GM23248 (cell line): ENCODE results near the gene EAF2.
"Not testable (repeated sequence)": the region's sequence is repeated elsewhere in the genome, so short reads cannot be mapped to it uniquely, and the experiment has no call there.

Source experiments
- EZH2 ChIP-seq: fragments of 200-600 bp; sonication (generic); IDR thresholded peaks from 2 replicates; pipeline ENCODE4 v1.6.1; 2018; ENCODE audit warnings: antibody characterized with exemption, mild to moderate bottlenecking; ENCODE audit not compliant: insufficient read depth, poor library complexity, severe bottlenecking
- EZH2phosphoT487 ChIP-seq: fragments of 200-600 bp; sonication (generic); IDR thresholded peaks from 2 replicates; pipeline ENCODE4 v1.6.1; 2018; ENCODE audit warnings: antibody characterized with exemption, moderate library complexity, mild to moderate bottlenecking, low read depth; ENCODE audit not compliant: insufficient read depth

DNA sequence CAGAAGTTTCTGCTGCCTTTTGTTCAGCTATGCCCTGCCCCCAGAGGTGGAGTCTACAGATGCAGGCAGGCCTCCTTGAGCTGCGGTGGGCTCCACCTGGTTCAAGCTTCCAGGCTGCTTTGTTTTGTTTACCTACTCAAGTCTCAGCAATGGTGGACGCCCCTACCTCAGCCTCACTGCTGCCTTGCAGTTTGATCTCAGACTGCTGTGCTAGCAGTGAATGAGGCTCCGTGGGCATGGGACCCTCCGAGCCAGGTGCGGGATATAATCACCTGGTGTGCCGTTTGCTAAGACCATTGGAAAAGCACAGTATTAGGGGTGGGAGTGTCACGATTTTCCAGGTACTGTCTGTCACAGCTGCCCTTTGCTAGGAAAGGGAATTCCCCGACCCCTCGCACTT, 28.2 kb downstream of the EAF2 start:
- not testable (repeated sequence) for TF ChIP-seq EZH2phosphoT487, EZH2
